Brain microvascular endothelial cell (primary cell): ENCODE data around the gene FRS3.
"Not testable (repeated sequence)": the region's sequence is repeated elsewhere in the genome, so short reads cannot be mapped to it uniquely, and the experiment has no call there.

Source experiments
- DNase-seq: peaks from one replicate; pipeline ENCODE4 v3.0.0-alpha.2; 2020
- H3K27ac ChIP-seq: fragments of 250-450 bp; sonication (Bioruptor Pico); 2 replicates; pipeline ENCODE4 v1.5.1; 2020; ENCODE audit warnings: mild to moderate bottlenecking, moderate library complexity
- H3K27me3 ChIP-seq: fragments of 250-450 bp; sonication (Bioruptor Pico); replicated peaks from 2 replicates; pipeline ENCODE4 v1.5.1; 2020; ENCODE audit warnings: mild to moderate bottlenecking
- H3K36me3 ChIP-seq: fragments of 250-450 bp; sonication (Bioruptor Pico); replicated peaks from 2 replicates; pipeline ENCODE4 v1.5.1; 2020; ENCODE audit warnings: mild to moderate bottlenecking
- H3K4me3 ChIP-seq: 2 replicates; pipeline ENCODE4 v1.5.1; 2011; ENCODE audit warnings: low read depth, mild to moderate bottlenecking, control low read depth, low read length, moderate library complexity
- in situ Hi-C: cut with HindIII; loops from 2 replicates; pipeline ENCODE4 v1.10.0; 2017; ENCODE audit warnings: low sequenced_read_pairs, low pct_ligation_motif_present
- TF ChIP-seq, protein P1 (sequence below): IDR thresholded peaks from 2 replicates; pipeline ENCODE4 v1.5.1; 2011; ENCODE audit warnings: low read depth, mild to moderate bottlenecking, moderate library complexity, low read length, control low read depth, inconsistent platforms; ENCODE audit errors: missing control alignments

FRS3 gene

DNA sequence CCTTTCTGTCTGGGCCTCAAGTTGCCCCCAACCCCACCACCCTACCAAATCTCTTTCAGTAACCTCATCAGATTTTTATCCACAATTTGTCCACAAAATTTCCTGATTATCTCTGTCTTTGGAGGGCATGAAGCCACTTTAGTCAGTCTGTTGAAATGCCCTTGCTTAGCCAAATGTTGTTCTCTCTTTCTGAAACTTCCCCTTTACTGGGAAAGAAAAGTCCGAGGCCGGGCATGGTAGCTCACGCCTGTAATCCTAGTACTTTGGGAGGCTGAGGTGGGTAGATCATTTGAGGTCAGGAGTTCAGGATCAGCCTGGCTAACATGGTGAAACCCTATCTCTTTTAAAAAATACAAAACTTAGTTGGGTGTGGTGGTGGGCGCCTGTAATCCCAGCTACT is 41.6 kb upstream of the FRS3 start:
- no peak for DNase-seq
- H3K27me3 ChIP-seq: no peaks in the 10 kb centered on the region
- TF ChIP-seq, protein P1, sequence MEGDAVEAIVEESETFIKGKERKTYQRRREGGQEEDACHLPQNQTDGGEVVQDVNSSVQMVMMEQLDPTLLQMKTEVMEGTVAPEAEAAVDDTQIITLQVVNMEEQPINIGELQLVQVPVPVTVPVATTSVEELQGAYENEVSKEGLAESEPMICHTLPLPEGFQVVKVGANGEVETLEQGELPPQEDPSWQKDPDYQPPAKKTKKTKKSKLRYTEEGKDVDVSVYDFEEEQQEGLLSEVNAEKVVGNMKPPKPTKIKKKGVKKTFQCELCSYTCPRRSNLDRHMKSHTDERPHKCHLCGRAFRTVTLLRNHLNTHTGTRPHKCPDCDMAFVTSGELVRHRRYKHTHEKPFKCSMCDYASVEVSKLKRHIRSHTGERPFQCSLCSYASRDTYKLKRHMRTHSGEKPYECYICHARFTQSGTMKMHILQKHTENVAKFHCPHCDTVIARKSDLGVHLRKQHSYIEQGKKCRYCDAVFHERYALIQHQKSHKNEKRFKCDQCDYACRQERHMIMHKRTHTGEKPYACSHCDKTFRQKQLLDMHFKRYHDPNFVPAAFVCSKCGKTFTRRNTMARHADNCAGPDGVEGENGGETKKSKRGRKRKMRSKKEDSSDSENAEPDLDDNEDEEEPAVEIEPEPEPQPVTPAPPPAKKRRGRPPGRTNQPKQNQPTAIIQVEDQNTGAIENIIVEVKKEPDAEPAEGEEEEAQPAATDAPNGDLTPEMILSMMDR: no peak
- no peak overlapping the region for H3K4me3 ChIP-seq
- in situ Hi-C loops: no loop called here
- H3K36me3 ChIP-seq: no peaks in the 10 kb centered on the region
- H3K27ac ChIP-seq: no peak overlapping the region

DNA sequence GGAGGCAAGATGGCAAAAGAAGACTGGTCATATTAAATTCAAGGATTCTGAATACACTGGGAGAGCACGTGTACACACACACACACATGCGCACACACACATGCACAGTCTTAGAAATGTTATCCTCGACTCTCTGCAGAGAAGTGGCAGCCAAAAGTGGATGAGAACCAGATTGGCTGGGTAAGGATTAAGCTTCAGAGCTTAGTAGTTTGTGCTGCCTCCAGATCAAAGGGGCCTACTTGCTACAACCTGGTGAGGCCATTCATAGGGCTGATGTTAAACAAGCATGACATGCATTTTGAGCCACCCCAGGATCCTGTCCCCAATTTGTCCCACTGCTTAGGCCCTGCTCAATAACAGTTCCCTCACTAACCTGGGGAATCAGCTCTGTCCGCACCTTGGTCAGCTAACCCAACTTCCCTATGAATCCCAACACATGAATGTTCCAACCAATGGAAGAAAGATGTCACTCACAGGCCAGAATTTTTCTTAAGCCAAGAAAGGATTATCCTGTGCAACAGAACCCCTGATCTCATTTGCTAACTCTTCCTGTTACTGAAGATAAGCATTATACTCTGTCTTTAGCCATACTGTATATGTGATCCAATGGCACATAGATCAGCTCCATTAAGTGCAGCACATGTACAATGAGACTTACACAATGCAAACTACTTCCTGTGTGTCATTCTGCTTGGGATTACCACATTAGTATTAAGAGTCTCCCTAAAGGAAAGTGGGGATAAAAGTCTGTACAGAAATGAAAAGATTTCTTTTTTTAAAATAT is 38.8 kb upstream of the FRS3 start:
- Histone ChIP-seq H3K27me3 (no peaks in the 10 kb centered on the region), H3K36me3 (no peaks in the 10 kb centered on the region), H3K4me3 (no peak overlapping the region), H3K27ac (no peak overlapping the region)
- TF ChIP-seq, protein P1: no peak
- in situ Hi-C loops: no loop called here
- no peak for DNase-seq

DNA sequence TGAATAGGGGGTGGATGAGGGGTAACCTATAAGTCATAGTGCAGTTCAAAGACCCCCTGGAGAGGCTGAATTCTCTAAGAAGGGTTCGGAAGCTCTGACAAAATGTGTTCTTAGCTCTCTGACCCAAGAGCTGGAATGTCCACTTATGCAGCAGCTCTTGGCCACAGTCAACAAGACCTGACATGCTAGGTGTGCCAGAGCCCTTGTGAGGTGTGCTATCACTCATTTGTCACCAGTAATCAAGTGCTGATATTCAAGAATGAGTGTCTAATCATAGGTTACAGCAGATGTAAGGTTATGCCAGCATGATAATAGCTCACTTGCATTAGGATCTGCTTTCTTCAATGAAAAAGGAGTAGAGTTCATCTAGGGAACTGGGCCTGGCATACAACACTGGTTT is 35.9 kb upstream of the FRS3 start:
- TF ChIP-seq, protein P1: no peak
- in situ Hi-C loops: no loop called here
- no peak for DNase-seq
- Histone ChIP-seq H3K27me3 (no peaks in the 10 kb centered on the region), H3K27ac (no peak overlapping the region), H3K4me3 (no peak overlapping the region), H3K36me3 (no peaks in the 10 kb centered on the region)

DNA sequence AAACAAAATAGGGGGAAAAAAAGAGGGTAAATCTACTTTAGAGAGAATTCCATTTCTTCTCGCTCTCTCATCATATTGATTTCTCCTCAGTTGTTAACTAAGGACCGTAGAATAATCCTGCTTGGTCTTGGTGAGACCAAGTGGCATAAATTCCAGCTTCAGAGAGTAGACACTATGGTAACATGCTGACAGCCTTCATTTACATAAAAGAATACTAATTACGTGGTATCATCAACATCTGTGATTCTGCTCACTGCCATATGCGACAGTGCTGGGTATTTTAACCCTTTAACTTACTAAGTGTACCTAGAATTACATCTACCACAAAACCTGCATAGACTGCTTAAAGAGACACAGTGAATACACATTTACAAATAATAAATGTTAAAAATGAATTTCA is 34.9 kb upstream of the FRS3 start:
- H3K4me3 ChIP-seq: no peak overlapping the region
- in situ Hi-C loops: no loop called here
- TF ChIP-seq, protein P1: no peak
- no peaks in the 10 kb centered on the region for H3K27me3 ChIP-seq
- DNase-seq: no peak
- no peak overlapping the region for H3K27ac ChIP-seq
- H3K36me3 ChIP-seq: no peaks in the 10 kb centered on the region

DNA sequence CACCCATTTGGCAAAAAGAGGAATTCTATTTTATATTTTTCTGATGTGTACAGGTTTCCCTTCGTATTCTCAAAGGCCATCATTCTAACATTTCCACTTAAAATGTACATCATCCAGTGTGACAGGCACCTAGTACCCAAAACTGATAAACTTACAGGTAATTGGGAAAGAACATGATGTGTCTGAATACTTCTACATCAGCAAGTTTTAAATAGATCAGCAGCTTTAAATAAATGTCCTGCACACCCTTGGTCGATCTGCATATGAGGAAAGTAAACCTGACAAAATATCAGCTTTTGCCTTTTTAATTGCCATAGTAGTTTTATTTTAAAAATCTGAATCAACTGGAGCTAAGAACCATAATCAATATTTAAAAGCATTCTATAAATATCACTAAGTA is 34.3 kb upstream of the FRS3 start:
- no peak for DNase-seq
- no peaks in the 10 kb centered on the region for H3K27me3 ChIP-seq
- no peak overlapping the region for H3K27ac ChIP-seq
- no peaks in the 10 kb centered on the region for H3K36me3 ChIP-seq
- no peak overlapping the region for H3K4me3 ChIP-seq
- TF ChIP-seq, protein P1: no peak
- in situ Hi-C loops: no loop called here

DNA sequence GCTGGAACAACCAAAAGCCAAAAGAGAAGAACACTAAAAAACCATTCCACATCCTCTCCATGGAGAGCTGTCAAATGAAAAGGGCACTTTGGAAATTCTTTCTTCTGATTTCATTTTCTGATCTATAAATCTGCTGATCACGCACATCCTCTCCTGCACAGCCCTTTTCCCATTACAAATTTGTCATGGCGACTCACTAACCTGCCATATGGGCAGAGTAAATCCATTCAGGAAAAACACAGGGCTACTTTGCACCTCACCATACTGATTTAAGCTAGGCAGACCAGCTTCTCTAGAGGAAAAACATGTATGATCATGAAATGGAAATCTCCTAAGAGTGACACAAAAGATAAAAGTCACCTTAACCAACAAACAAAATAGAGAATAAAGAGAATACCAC is 33.8 kb upstream of the FRS3 start:
- TF ChIP-seq, protein P1: no peak
- DNase-seq: no peak
- Histone ChIP-seq H3K36me3 (no peaks in the 10 kb centered on the region), H3K4me3 (no peak overlapping the region), H3K27ac (no peak overlapping the region), H3K27me3 (no peaks in the 10 kb centered on the region)
- in situ Hi-C loops: no loop called here

DNA sequence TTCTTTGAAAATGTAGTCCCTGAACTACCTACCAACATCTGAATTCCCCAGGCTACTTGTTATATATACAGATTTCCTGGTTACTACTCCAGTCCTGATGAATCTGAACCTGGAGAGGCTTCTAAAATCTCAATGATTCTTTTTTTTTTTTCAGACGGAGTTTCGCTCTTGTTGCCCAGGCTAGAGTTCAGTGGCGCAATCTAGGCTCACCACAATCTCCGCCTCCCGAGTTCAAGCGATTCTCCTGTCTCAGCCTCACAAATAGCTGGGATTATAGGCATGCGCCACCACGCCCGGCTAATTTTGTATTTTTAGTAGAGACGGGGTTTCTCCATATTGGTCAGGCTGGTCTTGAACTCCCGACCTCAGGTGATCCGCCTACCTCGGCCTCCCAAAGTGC is 32.2 kb upstream of the FRS3 start:
- H3K4me3 ChIP-seq, H3K36me3 ChIP-seq, DNase-seq, in situ Hi-C loops, H3K27ac ChIP-seq, H3K27me3 ChIP-seq: not testable (repeated sequence)
